ENCODE measurements around the gene RGMA.

The RGMA gene

DNA sequence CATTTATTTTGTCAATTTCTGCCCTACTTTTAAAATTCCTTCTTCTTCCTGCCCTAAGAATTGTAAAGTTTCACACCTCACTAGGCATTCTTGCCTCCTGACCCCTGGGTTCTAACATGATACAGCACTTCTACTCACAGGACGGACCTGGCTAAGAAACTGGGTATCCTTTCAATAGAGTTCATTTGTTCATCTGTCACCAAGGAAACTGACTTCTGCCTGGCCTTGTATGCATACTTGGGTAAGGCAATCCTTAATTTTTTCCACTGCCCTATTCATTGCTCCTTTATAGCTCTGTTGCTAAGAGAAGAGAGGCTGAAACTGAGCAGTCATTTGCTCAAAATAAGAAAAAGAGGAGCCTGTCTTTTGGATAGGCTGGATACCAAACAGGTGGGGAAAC lies 3.3 kb downstream of the RGMA start:
- no peak for DNase-seq (ENCODE audit: extremely low read depth, insufficient read length)
- Histone ChIP-seq H3K36me3 (ENCODE audit: control insufficient read depth, insufficient read depth, low read length) (no peaks in the 10 kb centered on the region), H3K4me3 (replicated peaks; ENCODE audit: low read depth, low read length) (no peak overlapping the region), H3K27me3 (replicated peaks; ENCODE audit: control insufficient read depth, insufficient read depth, low read length) (peaks cover 5% of the 10 kb centered on the region)
- TF ChIP-seq, protein P1, sequence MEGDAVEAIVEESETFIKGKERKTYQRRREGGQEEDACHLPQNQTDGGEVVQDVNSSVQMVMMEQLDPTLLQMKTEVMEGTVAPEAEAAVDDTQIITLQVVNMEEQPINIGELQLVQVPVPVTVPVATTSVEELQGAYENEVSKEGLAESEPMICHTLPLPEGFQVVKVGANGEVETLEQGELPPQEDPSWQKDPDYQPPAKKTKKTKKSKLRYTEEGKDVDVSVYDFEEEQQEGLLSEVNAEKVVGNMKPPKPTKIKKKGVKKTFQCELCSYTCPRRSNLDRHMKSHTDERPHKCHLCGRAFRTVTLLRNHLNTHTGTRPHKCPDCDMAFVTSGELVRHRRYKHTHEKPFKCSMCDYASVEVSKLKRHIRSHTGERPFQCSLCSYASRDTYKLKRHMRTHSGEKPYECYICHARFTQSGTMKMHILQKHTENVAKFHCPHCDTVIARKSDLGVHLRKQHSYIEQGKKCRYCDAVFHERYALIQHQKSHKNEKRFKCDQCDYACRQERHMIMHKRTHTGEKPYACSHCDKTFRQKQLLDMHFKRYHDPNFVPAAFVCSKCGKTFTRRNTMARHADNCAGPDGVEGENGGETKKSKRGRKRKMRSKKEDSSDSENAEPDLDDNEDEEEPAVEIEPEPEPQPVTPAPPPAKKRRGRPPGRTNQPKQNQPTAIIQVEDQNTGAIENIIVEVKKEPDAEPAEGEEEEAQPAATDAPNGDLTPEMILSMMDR (IDR thresholded peaks at IDR 0.05; ENCODE audit: insufficient read depth, low read length, poor library complexity, severe bottlenecking) = no peak

DNA sequence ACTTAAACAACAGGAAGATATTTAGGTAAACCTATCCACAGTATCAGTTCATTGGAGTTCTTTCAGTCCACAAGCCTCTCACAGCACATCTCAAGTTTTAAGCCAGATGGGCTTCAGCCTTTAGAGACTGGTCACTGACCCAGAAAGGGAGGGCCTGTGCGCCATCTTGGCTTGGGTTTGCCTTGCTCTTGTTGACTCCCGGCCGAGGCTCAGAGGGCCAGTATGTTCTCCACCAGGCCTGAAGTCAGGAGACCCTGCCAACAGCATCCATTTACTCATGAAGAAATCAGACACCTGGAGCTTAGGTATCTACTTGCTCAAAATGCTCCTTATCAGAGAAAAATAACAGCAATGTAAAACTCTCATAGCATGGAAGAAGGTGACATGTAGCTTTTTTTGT lies 6.2 kb downstream of the RGMA start:
- DNase-seq (ENCODE audit: extremely low read depth, insufficient read length) = no peak
- TF ChIP-seq, protein P1 (IDR thresholded peaks at IDR 0.05; ENCODE audit: insufficient read depth, low read length, poor library complexity, severe bottlenecking) = no peak
- Histone ChIP-seq H3K4me3 (replicated peaks; ENCODE audit: low read depth, low read length) (no peak overlapping the region), H3K36me3 (ENCODE audit: control insufficient read depth, insufficient read depth, low read length) (no peaks in the 10 kb centered on the region), H3K27me3 (replicated peaks; ENCODE audit: control insufficient read depth, insufficient read depth, low read length) (peaks cover 9% of the 10 kb centered on the region)

DNA sequence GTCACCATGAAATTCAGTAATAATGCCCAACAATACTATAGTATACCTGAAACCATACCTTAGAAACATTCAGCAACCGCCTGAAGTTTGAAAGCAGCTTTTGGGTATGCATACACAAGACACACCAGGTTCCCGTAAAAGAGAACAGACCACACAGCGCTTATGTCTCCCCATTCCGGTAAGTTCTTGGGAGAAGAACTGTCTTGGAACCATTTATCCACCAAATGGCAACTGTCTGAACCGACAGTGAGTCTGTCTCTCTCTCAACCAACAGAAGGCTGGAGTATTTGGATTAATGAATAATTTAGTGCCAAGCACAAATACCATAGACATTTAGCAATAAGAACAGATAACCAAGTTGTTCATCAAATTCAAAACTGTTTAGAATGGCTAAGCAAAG lies 7.6 kb downstream of the RGMA start:
- TF ChIP-seq, protein P1 (IDR thresholded peaks at IDR 0.05; ENCODE audit: insufficient read depth, low read length, poor library complexity, severe bottlenecking) = no peak
- peaks cover 4% of the 10 kb centered on the region for H3K27me3 ChIP-seq (replicated peaks; ENCODE audit: control insufficient read depth, insufficient read depth, low read length)
- no peak overlapping the region for H3K4me3 ChIP-seq (replicated peaks; ENCODE audit: low read depth, low read length)
- no peak for DNase-seq (ENCODE audit: extremely low read depth, insufficient read length)
- H3K36me3 ChIP-seq (ENCODE audit: control insufficient read depth, insufficient read depth, low read length) = no peaks in the 10 kb centered on the region

DNA sequence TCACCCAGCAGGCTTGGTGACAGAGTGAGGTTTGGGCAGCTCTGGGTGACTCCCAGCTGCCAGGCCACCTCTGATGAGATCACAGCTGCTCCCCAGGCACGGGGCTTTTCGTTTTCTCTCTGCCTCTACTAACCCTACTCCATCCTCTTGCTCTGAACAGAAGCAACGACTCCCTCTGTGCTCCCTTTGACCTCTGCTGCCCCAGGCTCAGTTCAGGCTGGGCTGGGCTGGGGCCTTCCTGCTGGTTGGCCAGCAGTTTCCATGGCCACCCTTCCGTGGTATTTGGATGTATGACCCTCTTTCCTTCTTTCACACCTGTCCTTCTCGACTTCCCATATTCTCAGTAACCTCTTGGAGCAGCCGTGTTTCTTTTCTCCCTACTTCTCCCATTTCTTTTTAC lies 8.6 kb downstream of the RGMA start:
- Histone ChIP-seq H3K27me3 (replicated peaks; ENCODE audit: control insufficient read depth, insufficient read depth, low read length) (peaks cover 4% of the 10 kb centered on the region), H3K4me3 (replicated peaks; ENCODE audit: low read depth, low read length) (no peak overlapping the region), H3K36me3 (ENCODE audit: control insufficient read depth, insufficient read depth, low read length) (no peaks in the 10 kb centered on the region)
- TF ChIP-seq, protein P1 (IDR thresholded peaks at IDR 0.05; ENCODE audit: insufficient read depth, low read length, poor library complexity, severe bottlenecking) = no peak
- no peak for DNase-seq (ENCODE audit: extremely low read depth, insufficient read length)

DNA sequence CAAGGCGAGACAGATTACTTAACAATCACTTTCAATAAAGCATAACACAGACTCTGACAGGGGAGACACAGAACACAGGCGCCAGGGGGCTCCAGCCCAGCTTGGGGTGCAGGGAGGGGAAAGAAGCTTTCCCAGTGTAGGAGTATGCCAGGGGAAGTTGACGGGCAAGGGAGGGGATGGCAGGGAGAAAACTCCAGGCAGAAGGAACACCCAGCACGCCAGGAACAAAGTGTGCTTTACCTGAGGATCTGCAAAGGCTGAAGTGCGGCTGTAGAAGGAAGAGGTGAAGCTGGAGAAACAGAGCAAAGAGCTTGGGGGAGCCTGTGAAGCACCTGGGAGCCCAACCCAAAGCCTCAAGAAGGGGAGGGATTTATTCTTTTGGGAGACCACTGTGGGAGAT lies 12.1 kb downstream of the RGMA start:
- peaks cover 4% of the 10 kb centered on the region for H3K27me3 ChIP-seq (replicated peaks; ENCODE audit: control insufficient read depth, insufficient read depth, low read length)
- H3K4me3 ChIP-seq (replicated peaks; ENCODE audit: low read depth, low read length) = no peak overlapping the region
- TF ChIP-seq, protein P1 (IDR thresholded peaks at IDR 0.05; ENCODE audit: insufficient read depth, low read length, poor library complexity, severe bottlenecking) = no peak
- DNase-seq (ENCODE audit: extremely low read depth, insufficient read length) = no peak
- H3K36me3 ChIP-seq (ENCODE audit: control insufficient read depth, insufficient read depth, low read length) = no peaks in the 10 kb centered on the region

DNA sequence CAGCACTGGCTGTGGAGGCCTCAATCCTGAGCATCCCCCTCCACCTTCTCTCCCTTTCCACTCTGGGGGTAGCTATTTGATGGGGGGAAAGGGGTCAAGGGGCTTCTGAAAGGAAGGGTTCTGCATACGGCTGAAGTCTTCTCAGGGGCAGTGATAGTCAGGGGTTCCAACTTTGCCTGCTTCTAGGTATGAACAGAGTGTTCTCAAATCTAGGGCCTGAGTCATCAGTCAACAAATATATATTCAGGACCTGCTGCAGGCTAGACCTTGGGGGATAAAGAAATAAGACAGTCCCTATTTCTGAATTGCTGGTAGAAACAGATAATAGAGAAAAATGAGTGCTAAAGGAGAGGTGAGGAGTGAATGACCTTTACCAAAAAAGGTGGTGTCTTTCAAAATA lies 12.8 kb downstream of the RGMA start:
- no peak for DNase-seq (ENCODE audit: extremely low read depth, insufficient read length)
- TF ChIP-seq, protein P1 (IDR thresholded peaks at IDR 0.05; ENCODE audit: insufficient read depth, low read length, poor library complexity, severe bottlenecking) = no peak
- H3K4me3 ChIP-seq (replicated peaks; ENCODE audit: low read depth, low read length) = no peak overlapping the region
- H3K27me3 ChIP-seq (replicated peaks; ENCODE audit: control insufficient read depth, insufficient read depth, low read length) = peaks cover 4% of the 10 kb centered on the region
- H3K36me3 ChIP-seq (ENCODE audit: control insufficient read depth, insufficient read depth, low read length) = no peaks in the 10 kb centered on the region
